H9 (cell line): ENCODE data around the gene CENPO. TPM values are rescaled to one million over a fixed set of nuclear protein-coding genes. Genes with fewer than 3 reads are reported as not detected.

Experiments used
- DNase-seq: peaks from one replicate; pipeline ENCODE4 v3.0.0-alpha.2; 2017
- H2AFZ ChIP-seq: one replicate; pipeline ENCODE4 v1.6.1; 2013; ENCODE audit warnings: mild to moderate bottlenecking, low read length, control low read depth, moderate library complexity
- H2AK5ac ChIP-seq: 2 replicates; pipeline ENCODE4 v1.6.1; 2013; ENCODE audit warnings: low read length, control low read depth, mixed read lengths; ENCODE audit not compliant: insufficient read length
- H2BK120ac ChIP-seq: one replicate; pipeline ENCODE4 v1.6.1; 2013; ENCODE audit warnings: low read depth, mild to moderate bottlenecking, low read length, control low read depth, inconsistent platforms; ENCODE audit not compliant: poor library complexity, severe bottlenecking
- H2BK12ac ChIP-seq: 2 replicates; pipeline ENCODE4 v1.6.1; 2013; ENCODE audit warnings: low read length, control low read depth, mixed read lengths, low read depth; ENCODE audit not compliant: insufficient read length
- H2BK15ac ChIP-seq: 2 replicates; pipeline ENCODE4 v1.6.1; 2013; ENCODE audit warnings: low read depth, low read length, control low read depth
- H2BK20ac ChIP-seq: one replicate; pipeline ENCODE4 v1.6.1; 2013; ENCODE audit warnings: low read depth, mild to moderate bottlenecking, low read length, control low read depth, inconsistent platforms; ENCODE audit not compliant: poor library complexity, severe bottlenecking
- H2BK5ac ChIP-seq: 2 replicates; pipeline ENCODE4 v1.6.1; 2013; ENCODE audit warnings: low read length, control low read depth, mixed read lengths; ENCODE audit not compliant: insufficient read length
- H3K14ac ChIP-seq: 2 replicates; pipeline ENCODE4 v1.6.1; 2013; ENCODE audit warnings: low read length, control low read depth; ENCODE audit not compliant: insufficient read depth
- H3K18ac ChIP-seq: 2 replicates; pipeline ENCODE4 v1.6.1; 2013; ENCODE audit warnings: low read depth, mild to moderate bottlenecking, mixed read lengths, low read length, control low read depth; ENCODE audit not compliant: insufficient read length
- H3K23ac ChIP-seq: 2 replicates; pipeline ENCODE4 v1.6.1; 2013; ENCODE audit warnings: low read length, control low read depth, mixed read lengths, low read depth; ENCODE audit not compliant: insufficient read length
- H3K23me2 ChIP-seq: 2 replicates; pipeline ENCODE4 v1.6.1; 2013; ENCODE audit warnings: low read depth, mild to moderate bottlenecking, mixed read lengths, low read length, control low read depth; ENCODE audit not compliant: insufficient read length, poor library complexity, severe bottlenecking
- H3K27ac ChIP-seq: 2 replicates; pipeline ENCODE4 v1.5.1; 2013; ENCODE audit warnings: low read length, control low read depth, mixed read lengths, low read depth; ENCODE audit not compliant: insufficient read length
- H3K27me3 ChIP-seq: 2 replicates; pipeline ENCODE4 v1.6.1; 2013; ENCODE audit warnings: low read length, control low read depth, inconsistent platforms; ENCODE audit not compliant: insufficient read depth
- H3K4ac ChIP-seq: 2 replicates; pipeline ENCODE4 v1.6.1; 2013; ENCODE audit warnings: low read depth, mild to moderate bottlenecking, control low read depth, inconsistent platforms, low read length, moderate library complexity
- H3K4me1 ChIP-seq: 2 replicates; pipeline ENCODE4 v1.6.1; 2013; ENCODE audit warnings: low read length, control low read depth, inconsistent platforms; ENCODE audit not compliant: insufficient read depth
- H3K4me2 ChIP-seq: 2 replicates; pipeline ENCODE4 v1.6.1; 2013; ENCODE audit warnings: low read length, control low read depth, mixed read lengths; ENCODE audit not compliant: insufficient read length, insufficient read depth
- H3K56ac ChIP-seq: 2 replicates; pipeline ENCODE4 v1.6.1; 2013; ENCODE audit warnings: low read depth, mild to moderate bottlenecking, mixed read lengths, low read length, control low read depth; ENCODE audit not compliant: insufficient read length
- H3K79me1 ChIP-seq: 2 replicates; pipeline ENCODE4 v1.6.1; 2013; ENCODE audit warnings: low read depth, mild to moderate bottlenecking, moderate library complexity, low read length, control low read depth, inconsistent platforms; ENCODE audit not compliant: insufficient read depth, poor library complexity, severe bottlenecking
- H3K79me2 ChIP-seq: 2 replicates; pipeline ENCODE4 v1.6.1; 2013; ENCODE audit warnings: low read length, control low read depth, inconsistent platforms; ENCODE audit not compliant: insufficient read depth
- H3K9ac ChIP-seq: 2 replicates; pipeline ENCODE4 v1.6.1; 2013; ENCODE audit warnings: low read length, control low read depth, mixed read lengths; ENCODE audit not compliant: insufficient read length; ENCODE audit errors: extremely low read depth
- H3K9me3 ChIP-seq: one replicate; pipeline ENCODE4 v1.6.1; 2013; ENCODE audit warnings: low read depth, low read length, inconsistent platforms; ENCODE audit not compliant: control insufficient read depth
- H3T11ph ChIP-seq: one replicate; pipeline ENCODE4 v1.6.1; 2013; ENCODE audit warnings: mild to moderate bottlenecking, low read length, control low read depth, inconsistent platforms
- H4K20me1 ChIP-seq: one replicate; pipeline ENCODE4 v1.6.1; 2013; ENCODE audit not compliant: control insufficient read depth, insufficient read length, insufficient read depth
- H4K5ac ChIP-seq: 2 replicates; pipeline ENCODE4 v1.6.1; 2013; ENCODE audit warnings: low read depth, mild to moderate bottlenecking, mixed read lengths, low read length, control low read depth; ENCODE audit not compliant: insufficient read length
- H4K8ac ChIP-seq: replicated peaks from 2 replicates; pipeline ENCODE4 v1.6.1; 2013; ENCODE audit warnings: low read length, control low read depth, mixed read lengths, low read depth; ENCODE audit not compliant: insufficient read length
- H4K91ac ChIP-seq: 2 replicates; pipeline ENCODE4 v1.6.1; 2013; ENCODE audit warnings: low read depth, mild to moderate bottlenecking, moderate library complexity, mixed read lengths, low read length, control low read depth; ENCODE audit not compliant: insufficient read length
- H3K27ac Mint-ChIP-seq, 3 experiments: 2 replicates in 2 of 3; 3 replicates in 1 of 3; pipeline ENCODE4 v1.8.0; 2020 to 2021; ENCODE audit warnings: mixed read lengths in 3 of 3, mild to moderate bottlenecking in 1 of 3, moderate library complexity in 1 of 3
- H3K27me3 Mint-ChIP-seq: 2 replicates; pipeline ENCODE4 v1.8.0; 2021; ENCODE audit warnings: low read depth, mild to moderate bottlenecking, moderate library complexity, mixed read lengths
- H3K36me3 Mint-ChIP-seq, 3 experiments: 2 replicates in 2 of 3; 3 replicates in 1 of 3; pipeline ENCODE4 v1.8.0; 2020 to 2021; ENCODE audit warnings: low read depth in 3 of 3, mixed read lengths in 3 of 3; ENCODE audit not compliant: insufficient read depth in 1 of 3
- H3K4me1 Mint-ChIP-seq, 2 experiments: 2 replicates each; pipeline ENCODE4 v1.8.0; 2020; ENCODE audit warnings: mixed read lengths in 2 of 2
- H3K4me3 Mint-ChIP-seq, 2 experiments: 2 replicates in 1 of 2; 3 replicates in 1 of 2; pipeline ENCODE4 v1.8.0; 2020 to 2021; ENCODE audit warnings: mild to moderate bottlenecking in 2 of 2, mixed read lengths in 2 of 2, moderate library complexity in 1 of 2
- H3K9me3 Mint-ChIP-seq, 2 experiments: 2 replicates in 1 of 2; 3 replicates in 1 of 2; pipeline ENCODE4 v1.8.0; 2020; ENCODE audit warnings: mild to moderate bottlenecking in 2 of 2, mixed read lengths in 2 of 2, moderate library complexity in 1 of 2
- WGBS: extraction: QIAGEN DNeasy Blood & Tissue Kit; methylation state at CpG from one replicate; pipeline ENCODE4 v1.1.7; 2013; ENCODE audit warnings: missing lambda C conversion rate, low lambda C conversion rate, mixed read lengths; ENCODE audit not compliant: insufficient read length; ENCODE audit errors: extremely low coverage; 5-methylcytosine and 5-hydroxymethylcytosine counted together
- total RNA-seq: library from RNA; stranded (reverse); gene quantifications from 2 replicates; pipeline ENCODE4 v1.2.1, GENCODE V29; 2021
- TF ChIP-seq, protein P1 (sequence below): fragments of 200-600 bp; sonication (generic); conservative IDR thresholded peaks from 3 replicates; pipeline ENCODE4 v1.8.0; 2021; ENCODE audit warnings: antibody characterized with exemption, mild to moderate bottlenecking

Gene CENPO
- total RNA-seq, 1 experiment from 2014 or later: 49.5 TPM

DNA sequence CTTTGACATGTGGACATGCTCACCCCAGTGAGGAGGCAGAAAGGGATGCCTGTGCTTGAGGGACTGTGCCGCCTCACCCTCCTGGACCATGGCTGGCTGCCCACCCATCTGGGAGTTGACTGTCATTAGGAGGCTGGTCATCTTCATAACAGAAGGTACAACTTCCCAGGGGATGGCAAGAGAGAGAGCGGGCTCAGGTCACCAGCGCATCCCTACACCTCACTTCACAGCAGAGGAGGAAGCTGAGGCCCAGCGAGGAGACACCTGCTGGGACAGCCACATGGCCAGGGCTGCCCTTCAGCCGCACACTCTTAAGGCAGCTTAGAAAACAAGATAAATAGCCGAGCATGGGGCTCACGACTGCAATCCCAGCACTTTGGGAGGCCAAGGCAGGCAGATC is 67.4 kb downstream of the CENPO start:
- no peak for DNase-seq
- TF ChIP-seq, protein P1, sequence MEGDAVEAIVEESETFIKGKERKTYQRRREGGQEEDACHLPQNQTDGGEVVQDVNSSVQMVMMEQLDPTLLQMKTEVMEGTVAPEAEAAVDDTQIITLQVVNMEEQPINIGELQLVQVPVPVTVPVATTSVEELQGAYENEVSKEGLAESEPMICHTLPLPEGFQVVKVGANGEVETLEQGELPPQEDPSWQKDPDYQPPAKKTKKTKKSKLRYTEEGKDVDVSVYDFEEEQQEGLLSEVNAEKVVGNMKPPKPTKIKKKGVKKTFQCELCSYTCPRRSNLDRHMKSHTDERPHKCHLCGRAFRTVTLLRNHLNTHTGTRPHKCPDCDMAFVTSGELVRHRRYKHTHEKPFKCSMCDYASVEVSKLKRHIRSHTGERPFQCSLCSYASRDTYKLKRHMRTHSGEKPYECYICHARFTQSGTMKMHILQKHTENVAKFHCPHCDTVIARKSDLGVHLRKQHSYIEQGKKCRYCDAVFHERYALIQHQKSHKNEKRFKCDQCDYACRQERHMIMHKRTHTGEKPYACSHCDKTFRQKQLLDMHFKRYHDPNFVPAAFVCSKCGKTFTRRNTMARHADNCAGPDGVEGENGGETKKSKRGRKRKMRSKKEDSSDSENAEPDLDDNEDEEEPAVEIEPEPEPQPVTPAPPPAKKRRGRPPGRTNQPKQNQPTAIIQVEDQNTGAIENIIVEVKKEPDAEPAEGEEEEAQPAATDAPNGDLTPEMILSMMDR: no peak
- no peak overlapping the region for H2BK15ac ChIP-seq
- Mint-ChIP-seq H3K27me3 (no peaks in the 10 kb centered on the region), H3K4me1 (no peaks in the 10 kb centered on the region), H3K9me3 (no peaks in the 10 kb centered on the region), H3K36me3 (peaks cover 0 to 8% (median 5%) of the 10 kb centered on the region in 3 experiments; a peak in 1 of 7 replicates), H3K4me3 (no peak overlapping the region), H3K27ac (no peak overlapping the region)
- no peaks in the 10 kb centered on the region for H3K9me3 ChIP-seq
- H3K79me2 ChIP-seq: no peaks in the 10 kb centered on the region
- no peaks in the 10 kb centered on the region for H3K23me2 ChIP-seq
- no peaks in the 10 kb centered on the region for H3K79me1 ChIP-seq
- H3K4me1 ChIP-seq: no peaks in the 10 kb centered on the region
- no peaks in the 10 kb centered on the region for H3K27me3 ChIP-seq
- H4K20me1 ChIP-seq: no peaks in the 10 kb centered on the region
- no peak overlapping the region for H3K4ac ChIP-seq
- H3K18ac ChIP-seq: no peak overlapping the region
- no peak overlapping the region for H3T11ph ChIP-seq
- no peak overlapping the region for H3K9ac ChIP-seq
- WGBS: no CpG with 5 or more reads among the region's 7 CpGs
- H2BK20ac ChIP-seq: no peak overlapping the region
- H3K14ac ChIP-seq: no peak overlapping the region
- no peak overlapping the region for H2BK5ac ChIP-seq
- H2BK120ac ChIP-seq: no peak overlapping the region
- H3K56ac ChIP-seq: no peak overlapping the region
- H2AFZ ChIP-seq: no peak overlapping the region
- H2BK12ac ChIP-seq: no peak overlapping the region
- no peak overlapping the region for H3K23ac ChIP-seq
- H3K4me2 ChIP-seq: no peak overlapping the region
- H3K27ac ChIP-seq: no peak overlapping the region
- no peak overlapping the region for H2AK5ac ChIP-seq
- no peak overlapping the region for H4K91ac ChIP-seq
- no peak overlapping the region for H4K5ac ChIP-seq
- H4K8ac ChIP-seq: no peak overlapping the region
